IPS DF 4.7 (cell line): ENCODE data around the gene TREML4.
"Not testable (repeated sequence)": the region's sequence is repeated elsewhere in the genome, so short reads cannot be mapped to it uniquely, and the experiment has no call there.

Source experiments
- DNase-seq: peaks from one replicate; pipeline ENCODE4 v3.0.0-alpha.2; 2013; ENCODE audit warnings: low spot score; ENCODE audit errors: extremely low read depth

The TREML4 gene

GRCh38 chr6:41228096-41228495 is at the start of gene TREML4:
TREML4 (plus strand) TSS chr6:41228349; CDS start chr6:41228428, 79 bp downstream.
- DNase-seq, result no peak

- DNase-seq, result no peak
Observed at GRCh38 chr6:41179163-41179562, 49.0 kb upstream of the TREML4 start.

GRCh38 chr6:41181566-41181965 is 46.6 kb upstream of the TREML4 start:
- no peak for DNase-seq

GRCh38 chr6:41182069-41183034 is 45.8 kb upstream of the TREML4 start:
- DNase-seq, result peak; percentile 38

GRCh38 chr6:41184761-41185160 is 43.4 kb upstream of the TREML4 start:
- DNase-seq, result no peak

GRCh38 chr6:41186031-41186562 is 42.1 kb upstream of the TREML4 start:
- DNase-seq, result no peak

GRCh38 chr6:41187924-41188886 is 39.9 kb upstream of the TREML4 start:
- no peak for DNase-seq

- not testable (repeated sequence) for DNase-seq
Observed at GRCh38 chr6:41189046-41189445, 39.1 kb upstream of the TREML4 start.

GRCh38 chr6:41189967-41190366 is 38.2 kb upstream of the TREML4 start:
- DNase-seq, result no peak

- DNase-seq, result no peak
Observed at GRCh38 chr6:41190791-41191190, 37.4 kb upstream of the TREML4 start.

- peak; percentile 53 for DNase-seq
Observed at GRCh38 chr6:41191569-41191968, 36.6 kb upstream of the TREML4 start.

GRCh38 chr6:41193171-41193734 is 34.9 kb upstream of the TREML4 start:
- DNase-seq, result no peak

- DNase-seq, result no peak
Observed at GRCh38 chr6:41193884-41194283, 34.3 kb upstream of the TREML4 start.

GRCh38 chr6:41194386-41194785 is 33.8 kb upstream of the TREML4 start:
- DNase-seq, result no peak

- no peak for DNase-seq
Observed at GRCh38 chr6:41197234-41197633, 30.9 kb upstream of the TREML4 start.

GRCh38 chr6:41199552-41200246 is 28.4 kb upstream of the TREML4 start:
- DNase-seq, result no peak

- DNase-seq, result no peak
Observed at GRCh38 chr6:41200296-41200900, 27.8 kb upstream of the TREML4 start.

- no peak for DNase-seq
Observed at GRCh38 chr6:41200901-41201763, 27.0 kb upstream of the TREML4 start, which contains the start of gene TREML2. TREML2 (minus strand) TSS chr6:41201149; CDS start chr6:41201008, 141 bp downstream.

GRCh38 chr6:41201764-41202173 is 26.4 kb upstream of the TREML4 start:
- no peak for DNase-seq
